Measurements from ENCODE around the gene EXOC2. TPM values are rescaled to one million over a fixed set of nuclear protein-coding genes. Genes with fewer than 3 reads are reported as not detected.

The EXOC2 gene
- total RNA-seq, 4 donors from 2014 or later = 17.8 to 24.8 (median 21.4) TPM

- H3K27ac ChIP-seq = no peak overlapping the region
- no peaks in the 10 kb centered on the region for H3K9me3 ChIP-seq
- H3K27me3 ChIP-seq = no peaks in the 10 kb centered on the region
- TF ChIP-seq POLR2A (IDR thresholded peaks at IDR 0.05) = no peak
- TF ChIP-seq CTCF (IDR thresholded peaks at IDR 0.05) = no peak
- no peak for DNase-seq
- intact Hi-C loops (cut with DNase I) = no loop called here
- H3K4me3 ChIP-seq = no peak overlapping the region
- peaks cover 0 to 19% (median 12%) of the 10 kb centered on the region in 3 donors for H3K4me1 ChIP-seq
- peaks cover 0 to 13% (median 0%) of the 10 kb centered on the region in 3 donors for H3K36me3 ChIP-seq
- 81 to 100% methylated on average over 3 to 4 of the region's 13 CpGs for WGBS, 2 donors
Measured at GRCh38 chr6:659716-660581, 33.0 kb downstream of the EXOC2 start.

- no peaks in the 10 kb centered on the region for H3K9me3 ChIP-seq
- WGBS, 2 donors = 59 to 71% methylated on average over 2 of the region's 2 CpGs
- peaks cover 0 to 20% (median 12%) of the 10 kb centered on the region in 3 donors for H3K4me1 ChIP-seq
- DNase-seq = no peak
- H3K27me3 ChIP-seq = no peaks in the 10 kb centered on the region
- no peak overlapping the region for H3K27ac ChIP-seq
- TF ChIP-seq POLR2A (IDR thresholded peaks at IDR 0.05) = no peak
- TF ChIP-seq CTCF (IDR thresholded peaks at IDR 0.05) = no peak
- intact Hi-C loops (cut with DNase I) = no loop called here
- H3K4me3 ChIP-seq = no peak overlapping the region
- peaks cover 0 to 13% (median 0%) of the 10 kb centered on the region in 3 donors for H3K36me3 ChIP-seq
Measured at GRCh38 chr6:658244-658643, 34.7 kb downstream of the EXOC2 start.

- H3K4me3 ChIP-seq = no peak overlapping the region
- H3K36me3 ChIP-seq = peaks cover 0 to 13% (median 0%) of the 10 kb centered on the region in 3 donors
- H3K4me1 ChIP-seq = peaks cover 0 to 20% (median 12%) of the 10 kb centered on the region in 3 donors
- TF ChIP-seq CTCF (IDR thresholded peaks at IDR 0.05) (no peak), POLR2A (IDR thresholded peaks at IDR 0.05) (no peak)
- H3K27ac ChIP-seq = no peak overlapping the region
- WGBS, 2 donors = 79 to 86% methylated on average over 1 of the region's 1 CpG
- no peaks in the 10 kb centered on the region for H3K9me3 ChIP-seq
- no peaks in the 10 kb centered on the region for H3K27me3 ChIP-seq
- intact Hi-C loops (cut with DNase I) = no loop called here
- no peak for DNase-seq
Measured at GRCh38 chr6:657743-658142, 35.2 kb downstream of the EXOC2 start.

- Histone ChIP-seq H3K27ac (no peak within 1 kb of the TSS), H3K9me3 (no peaks in the 10 kb centered on the region), H3K27me3 (no peaks in the 10 kb centered on the region), H3K4me3 (no peak within 1 kb of the TSS), H3K36me3 (peaks cover 0 to 13% (median 0%) of the 10 kb centered on the region in 3 donors), H3K4me1 (peaks cover 0 to 20% (median 12%) of the 10 kb centered on the region in 3 donors)
- intact Hi-C loops (cut with DNase I) = no loop called here
- DNase-seq = no peak
- TF ChIP-seq POLR2A (IDR thresholded peaks at IDR 0.05) (no peak), CTCF (IDR thresholded peaks at IDR 0.05) (no peak)
- 97 to 98% methylated on average over 10 to 16 of the region's 73 CpGs for WGBS, 2 donors
Measured at GRCh38 chr6:656460-657252, 36.3 kb downstream of the EXOC2 start, which contains the start of gene HUS1B. Gene HUS1B (minus strand): TSS chr6:657100. CDS start chr6:656944, 156 bp downstream.
